ENCODE measurements around the gene PRR14. TPM values are rescaled to one million over a fixed set of nuclear protein-coding genes. Genes with fewer than 3 reads are reported as not detected.
"Not testable (repeated sequence)": the region's sequence is repeated elsewhere in the genome, so short reads cannot be mapped to it uniquely, and the experiment has no call there.

PRR14 gene
- total and polyA plus RNA-seq, 2 donors: 6.9 to 55.3 TPM

GRCh38 chr16:30620169-30620568, 30.6 kb upstream of the PRR14 start:
- no peak for DNase-seq (ENCODE audit: extremely low spot score)
- Histone ChIP-seq H3K4me1 (ENCODE audit: insufficient read depth) (no peaks in the 10 kb centered on the region), H3K36me3 (ENCODE audit: insufficient read depth) (no peaks in the 10 kb centered on the region), H3K4me3 (ENCODE audit: low read depth, low read length) (no peak overlapping the region), H3K27ac (ENCODE audit: low read depth) (no peak overlapping the region)
- 59% methylated on average over 3 of the region's 3 CpGs for WGBS

- Histone ChIP-seq H3K4me1 (ENCODE audit: insufficient read depth) (no peaks in the 10 kb centered on the region), H3K36me3 (ENCODE audit: insufficient read depth) (no peaks in the 10 kb centered on the region), H3K27ac (ENCODE audit: low read depth) (no peak overlapping the region), H3K4me3 (ENCODE audit: low read depth, low read length) (no peak overlapping the region)
- no peak for DNase-seq (ENCODE audit: extremely low spot score)
- 64% methylated on average over 5 of the region's 5 CpGs for WGBS
These were observed 29.0 kb upstream of the PRR14 start for GRCh38 chr16:30621765-30622164.

DNA sequence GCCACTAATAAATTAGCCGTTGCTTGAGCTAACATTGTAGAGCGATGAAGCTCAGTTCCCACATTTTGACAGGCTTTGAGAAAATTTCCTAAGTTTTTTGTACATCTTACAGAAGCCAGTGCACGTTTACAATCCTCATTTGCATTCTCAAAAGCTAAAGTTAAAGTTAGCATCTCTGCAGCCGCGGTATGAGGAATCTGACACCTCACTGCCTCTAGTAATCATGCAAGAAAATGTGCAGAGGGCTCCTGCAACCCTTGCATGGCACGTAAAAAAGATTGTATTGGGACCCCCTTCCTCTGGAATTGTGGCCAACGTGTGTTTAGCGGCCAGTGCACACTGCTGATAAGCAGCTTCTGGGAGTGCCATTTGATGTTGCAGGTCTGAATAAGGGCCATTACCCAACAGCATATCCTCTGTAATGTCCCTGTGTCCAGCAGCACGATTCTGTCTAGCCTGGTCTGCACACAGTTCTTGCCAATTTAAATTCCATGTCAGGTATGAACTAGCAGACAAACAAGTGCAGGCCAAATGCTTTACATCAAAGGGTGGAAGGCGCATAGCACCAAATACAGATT, 28.2 kb upstream of the PRR14 start:
- H3K36me3 ChIP-seq (ENCODE audit: insufficient read depth): no peaks in the 10 kb centered on the region
- DNase-seq (ENCODE audit: extremely low spot score): no peak
- H3K4me3 ChIP-seq (ENCODE audit: low read depth, low read length): no peak overlapping the region
- H3K27ac ChIP-seq (ENCODE audit: low read depth): no peak overlapping the region
- WGBS: 43% methylated on average over 10 of the region's 10 CpGs
- H3K4me1 ChIP-seq (ENCODE audit: insufficient read depth): no peaks in the 10 kb centered on the region

GRCh38 chr16:30623536-30624283, 27.1 kb upstream of the PRR14 start:
- Histone ChIP-seq H3K4me3 (ENCODE audit: low read depth, low read length) (no peak overlapping the region), H3K27ac (ENCODE audit: low read depth) (no peak overlapping the region), H3K4me1 (ENCODE audit: insufficient read depth) (no peaks in the 10 kb centered on the region), H3K36me3 (ENCODE audit: insufficient read depth) (no peaks in the 10 kb centered on the region)
- WGBS: 65% methylated on average over 11 of the region's 11 CpGs
- DNase-seq (ENCODE audit: extremely low spot score): no peak

GRCh38 chr16:30626236-30626635, 24.5 kb upstream of the PRR14 start:
- Histone ChIP-seq H3K36me3 (ENCODE audit: insufficient read depth) (no peaks in the 10 kb centered on the region), H3K4me1 (ENCODE audit: insufficient read depth) (no peaks in the 10 kb centered on the region), H3K4me3 (ENCODE audit: low read depth, low read length) (no peak overlapping the region), H3K27ac (ENCODE audit: low read depth) (no peak overlapping the region)
- no peak for DNase-seq (ENCODE audit: extremely low spot score)
- WGBS: 86% methylated on average over 9 of the region's 9 CpGs

GRCh38 chr16:30628628-30629540, 21.9 kb upstream of the PRR14 start:
- DNase-seq (ENCODE audit: extremely low spot score): peak; percentile 41
- 31% methylated on average over 18 of the region's 18 CpGs for WGBS
- Histone ChIP-seq H3K4me3 (ENCODE audit: low read depth, low read length) (no peak overlapping the region), H3K36me3 (ENCODE audit: insufficient read depth) (no peaks in the 10 kb centered on the region), H3K27ac (ENCODE audit: low read depth) (no peak overlapping the region), H3K4me1 (ENCODE audit: insufficient read depth) (no peaks in the 10 kb centered on the region)

DNA sequence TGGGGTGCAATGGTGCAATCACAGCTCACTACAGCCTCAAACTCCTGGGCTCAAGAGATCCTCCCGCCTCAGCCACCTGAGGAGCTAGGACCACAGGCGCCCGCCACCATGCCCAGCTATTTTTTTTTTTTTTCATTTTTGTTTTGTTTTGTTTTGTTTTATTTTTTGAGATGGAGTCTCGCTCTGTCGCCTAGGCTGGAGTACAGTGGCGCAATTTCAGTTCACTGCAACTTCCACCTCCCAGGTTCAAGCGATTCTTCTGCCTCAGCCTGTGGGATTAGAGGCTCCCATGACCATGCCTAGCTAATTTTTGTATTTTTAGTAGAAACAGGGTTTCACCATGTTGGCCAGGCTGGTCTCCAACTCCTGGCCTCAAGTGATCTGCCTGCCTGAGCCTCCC, 18.3 kb upstream of the PRR14 start:
- DNase-seq (ENCODE audit: extremely low spot score); H3K4me3 ChIP-seq (ENCODE audit: low read depth, low read length); H3K4me1 ChIP-seq (ENCODE audit: insufficient read depth); H3K27ac ChIP-seq (ENCODE audit: low read depth); H3K36me3 ChIP-seq (ENCODE audit: insufficient read depth): not testable (repeated sequence)
- 92% methylated on average over 7 of the region's 7 CpGs for WGBS

DNA sequence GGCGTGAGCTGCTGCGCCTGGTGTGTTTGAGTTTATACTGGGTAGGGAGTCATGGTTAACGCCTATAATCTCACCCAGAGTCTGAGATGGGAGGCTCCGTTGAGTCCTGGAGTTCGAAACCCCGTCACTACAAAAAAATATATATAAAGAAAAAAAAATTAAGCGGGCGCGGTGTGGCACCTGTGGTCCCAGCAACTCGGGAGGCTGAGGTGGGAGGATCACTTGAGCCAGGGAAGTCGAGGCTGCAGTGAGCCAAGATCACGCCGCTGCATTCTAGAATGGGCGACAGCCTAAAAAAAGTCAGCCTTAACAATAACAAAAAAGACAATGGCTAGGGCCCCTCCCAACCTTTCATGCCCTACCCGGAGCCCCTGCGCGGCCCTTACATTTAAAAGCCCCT, 17.2 kb upstream of the PRR14 start:
- no peak for DNase-seq (ENCODE audit: extremely low spot score)
- H3K27ac ChIP-seq (ENCODE audit: low read depth): no peak overlapping the region
- WGBS: 80% methylated on average over 17 of the region's 17 CpGs
- no peaks in the 10 kb centered on the region for H3K36me3 ChIP-seq (ENCODE audit: insufficient read depth)
- peak overlapping the region; percentile 60 for H3K4me3 ChIP-seq (ENCODE audit: low read depth, low read length)
- no peaks in the 10 kb centered on the region for H3K4me1 ChIP-seq (ENCODE audit: insufficient read depth)

DNA sequence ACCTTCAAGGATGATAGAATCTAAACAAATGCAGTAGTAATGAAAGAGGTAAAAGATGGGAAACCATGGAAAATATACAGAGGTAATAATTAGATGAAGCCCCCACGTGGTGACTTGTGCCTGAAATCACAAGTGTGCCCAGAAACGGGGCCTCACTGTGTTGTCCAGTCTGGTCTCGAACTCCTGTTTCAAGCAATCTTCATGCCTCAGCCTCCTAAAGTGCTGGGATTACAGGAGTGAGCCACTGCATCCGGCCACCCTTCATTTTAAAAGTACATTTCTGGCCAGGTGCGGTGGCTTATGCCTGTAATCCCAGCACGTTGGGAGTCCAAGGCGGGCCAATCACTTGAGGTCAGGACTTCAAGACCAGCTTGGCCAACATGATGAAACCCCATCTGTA, 14.2 kb upstream of the PRR14 start:
- Histone ChIP-seq H3K27ac (ENCODE audit: low read depth) (no peak overlapping the region), H3K4me3 (ENCODE audit: low read depth, low read length) (no peak overlapping the region), H3K36me3 (ENCODE audit: insufficient read depth) (no peaks in the 10 kb centered on the region), H3K4me1 (ENCODE audit: insufficient read depth) (no peaks in the 10 kb centered on the region)
- DNase-seq (ENCODE audit: extremely low spot score): no peak
- WGBS: 92% methylated on average over 7 of the region's 7 CpGs

- H3K4me3 ChIP-seq (ENCODE audit: low read depth, low read length); H3K36me3 ChIP-seq (ENCODE audit: insufficient read depth); H3K27ac ChIP-seq (ENCODE audit: low read depth); H3K4me1 ChIP-seq (ENCODE audit: insufficient read depth); DNase-seq (ENCODE audit: extremely low spot score): not testable (repeated sequence)
- WGBS: 92% methylated on average over 10 of the region's 10 CpGs
These were observed 13.6 kb upstream of the PRR14 start for GRCh38 chr16:30637139-30637538.

- no peak for DNase-seq (ENCODE audit: extremely low spot score)
- no peaks in the 10 kb centered on the region for H3K4me1 ChIP-seq (ENCODE audit: insufficient read depth)
- no peak overlapping the region for H3K4me3 ChIP-seq (ENCODE audit: low read depth, low read length)
- H3K27ac ChIP-seq (ENCODE audit: low read depth): no peak overlapping the region
- no peaks in the 10 kb centered on the region for H3K36me3 ChIP-seq (ENCODE audit: insufficient read depth)
- WGBS: 5% methylated on average over 1 of the region's 1 CpG
These were observed 12.8 kb upstream of the PRR14 start for GRCh38 chr16:30637944-30638343.

GRCh38 chr16:30641378-30641982, 9.3 kb upstream of the PRR14 start:
- Histone ChIP-seq H3K27ac (ENCODE audit: low read depth) (no peak overlapping the region), H3K4me1 (ENCODE audit: insufficient read depth) (no peaks in the 10 kb centered on the region), H3K36me3 (ENCODE audit: insufficient read depth) (no peaks in the 10 kb centered on the region), H3K4me3 (ENCODE audit: low read depth, low read length) (no peak overlapping the region)
- 82% methylated on average over 3 of the region's 3 CpGs for WGBS
- no peak for DNase-seq (ENCODE audit: extremely low spot score)

GRCh38 chr16:30644334-30644830, 6.4 kb upstream of the PRR14 start:
- Histone ChIP-seq H3K27ac (ENCODE audit: low read depth) (no peak overlapping the region), H3K4me1 (ENCODE audit: insufficient read depth) (no peaks in the 10 kb centered on the region)
- 69% methylated on average over 4 of the region's 4 CpGs for WGBS

More at GRCh38 chr16:30644334-30644830, 6.4 kb upstream of the PRR14 start:
- Histone ChIP-seq H3K36me3 (ENCODE audit: insufficient read depth) (no peaks in the 10 kb centered on the region), H3K4me3 (ENCODE audit: low read depth, low read length) (no peak overlapping the region)
- no peak for DNase-seq (ENCODE audit: extremely low spot score)

Measured in urinary bladder (tissue), 4 donors.